ENCODE measurements around the gene CCNY. TPM values are rescaled to one million over a fixed set of nuclear protein-coding genes. Genes with fewer than 3 reads are reported as not detected.

Gene CCNY
- total RNA-seq, 2 experiments from 2014 or later, result 37.0 to 55.8 TPM

DNA sequence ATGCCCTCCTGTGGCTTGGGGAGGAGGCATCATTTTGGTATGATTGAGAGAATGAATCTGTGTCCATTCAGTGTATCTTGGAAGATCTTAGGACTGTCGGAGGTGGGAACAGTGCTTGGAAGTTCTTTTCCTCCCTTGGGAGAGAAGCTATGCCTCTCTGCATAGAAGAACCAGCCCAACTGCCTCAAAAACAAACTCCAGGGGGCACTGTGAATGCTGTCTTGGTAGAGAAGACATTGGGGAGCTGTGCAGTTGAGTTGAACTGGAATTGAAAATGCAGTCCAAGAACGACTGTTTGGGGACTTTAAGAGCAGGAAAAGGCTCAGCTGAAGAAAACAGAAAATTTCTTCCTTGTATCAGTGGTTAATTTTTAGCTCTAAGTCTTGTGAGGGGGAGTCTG is 263.9 kb downstream of the CCNY start:
- CTCF ChIA-PET (ENCODE audit: unreplicated experiment), result no interaction called here
- Histone ChIP-seq H3K9me2 (ENCODE audit: insufficient read depth, low read length) (no peaks in the 10 kb centered on the region), H3K4me1 (ENCODE audit: insufficient read depth, low read length, poor library complexity, severe bottlenecking) (no peaks in the 10 kb centered on the region), H3K27ac (ENCODE audit: low read depth, low read length, poor library complexity, severe bottlenecking) (no peak overlapping the region), H3K4me3 (ENCODE audit: low read depth, low read length, poor library complexity, severe bottlenecking) (no peak overlapping the region), H3K36me3 (ENCODE audit: insufficient read depth, low read length) (no peaks in the 10 kb centered on the region), H2AFZ (ENCODE audit: low read length) (no peak overlapping the region), H4K20me1 (ENCODE audit: insufficient read depth, low read length) (no peaks in the 10 kb centered on the region), H3K4me2 (ENCODE audit: low read length) (no peak overlapping the region), H3K79me2 (ENCODE audit: insufficient read depth, low read depth, low read length) (no peaks in the 10 kb centered on the region), H3K9me3 (ENCODE audit: low read length) (no peaks in the 10 kb centered on the region)
- BruUV-seq (replicated peaks), result no TSS peak
- intact Hi-C loops (cut with micrococcal nuclease; ENCODE audit: unreplicated experiment), result no loop called here
- TF ChIP-seq, protein P1, sequence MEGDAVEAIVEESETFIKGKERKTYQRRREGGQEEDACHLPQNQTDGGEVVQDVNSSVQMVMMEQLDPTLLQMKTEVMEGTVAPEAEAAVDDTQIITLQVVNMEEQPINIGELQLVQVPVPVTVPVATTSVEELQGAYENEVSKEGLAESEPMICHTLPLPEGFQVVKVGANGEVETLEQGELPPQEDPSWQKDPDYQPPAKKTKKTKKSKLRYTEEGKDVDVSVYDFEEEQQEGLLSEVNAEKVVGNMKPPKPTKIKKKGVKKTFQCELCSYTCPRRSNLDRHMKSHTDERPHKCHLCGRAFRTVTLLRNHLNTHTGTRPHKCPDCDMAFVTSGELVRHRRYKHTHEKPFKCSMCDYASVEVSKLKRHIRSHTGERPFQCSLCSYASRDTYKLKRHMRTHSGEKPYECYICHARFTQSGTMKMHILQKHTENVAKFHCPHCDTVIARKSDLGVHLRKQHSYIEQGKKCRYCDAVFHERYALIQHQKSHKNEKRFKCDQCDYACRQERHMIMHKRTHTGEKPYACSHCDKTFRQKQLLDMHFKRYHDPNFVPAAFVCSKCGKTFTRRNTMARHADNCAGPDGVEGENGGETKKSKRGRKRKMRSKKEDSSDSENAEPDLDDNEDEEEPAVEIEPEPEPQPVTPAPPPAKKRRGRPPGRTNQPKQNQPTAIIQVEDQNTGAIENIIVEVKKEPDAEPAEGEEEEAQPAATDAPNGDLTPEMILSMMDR (conservative IDR thresholded peaks at IDR 0.05; ENCODE audit: low read length), result peak; percentile 49
- TF ChIP-seq EZH2phosphoT487 (IDR thresholded peaks at IDR 0.05; ENCODE audit: borderline replicate concordance, low read depth, low read length), result no peak
- POLR2A ChIA-PET, result interaction anchor here (0.6 kb wide), 2 partner anchors 225 to 648 kb away, joined by 3 read pairs; no protein-coding TSS in a partner anchor
- DNase-seq (ENCODE audit: low spot score), result no peak

DNA sequence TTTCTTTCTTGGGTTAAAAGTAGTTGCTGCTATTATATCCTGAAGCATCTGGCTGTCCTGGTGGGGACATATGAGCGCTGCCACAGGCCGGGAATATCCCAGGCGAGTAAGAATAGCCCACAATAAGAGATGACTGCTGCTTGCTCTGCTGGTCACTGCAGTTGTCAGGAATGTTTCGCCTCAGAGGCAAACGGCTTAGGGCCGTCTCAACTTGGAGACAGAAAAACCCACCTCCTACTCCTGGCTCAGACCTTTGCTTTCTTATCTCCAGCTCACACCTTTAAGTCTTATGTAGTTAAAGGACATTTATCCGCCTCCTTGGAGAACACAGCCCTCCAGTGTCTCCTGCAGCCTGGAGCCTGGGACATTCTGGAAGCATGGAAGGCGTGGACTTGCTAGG is 268.9 kb downstream of the CCNY start, which contains the start of gene GJD4:
TSS of gene GJD4 (plus strand) at position 151 of the 400 bp plus-strand sequence. CDS start at position 378, 227 bp downstream.
- ChIA-PET CTCF (ENCODE audit: unreplicated experiment) (no interaction called here), POLR2A (no interaction called here)
- no peaks in the 10 kb centered on the region for H4K20me1 ChIP-seq (ENCODE audit: insufficient read depth, low read length)
- H3K36me3 ChIP-seq (ENCODE audit: insufficient read depth, low read length), result no peaks in the 10 kb centered on the region
- H3K4me2 ChIP-seq (ENCODE audit: low read length), result no peak within 1 kb of the TSS
- no peak within 1 kb of the TSS for H2AFZ ChIP-seq (ENCODE audit: low read length)
- no peaks in the 10 kb centered on the region for H3K9me3 ChIP-seq (ENCODE audit: low read length)
- no TSS peak for BruUV-seq (replicated peaks)
- no peaks in the 10 kb centered on the region for H3K4me1 ChIP-seq (ENCODE audit: insufficient read depth, low read length, poor library complexity, severe bottlenecking)
- TF ChIP-seq, protein P1 (conservative IDR thresholded peaks at IDR 0.05; ENCODE audit: low read length), result no peak
- TF ChIP-seq EZH2phosphoT487 (IDR thresholded peaks at IDR 0.05; ENCODE audit: borderline replicate concordance, low read depth, low read length), result no peak
- no peak within 1 kb of the TSS for H3K27ac ChIP-seq (ENCODE audit: low read depth, low read length, poor library complexity, severe bottlenecking)
- no peak within 1 kb of the TSS for H3K4me3 ChIP-seq (ENCODE audit: low read depth, low read length, poor library complexity, severe bottlenecking)
- H3K79me2 ChIP-seq (ENCODE audit: insufficient read depth, low read depth, low read length), result no peaks in the 10 kb centered on the region
- no peak for DNase-seq (ENCODE audit: low spot score)
- no peaks in the 10 kb centered on the region for H3K9me2 ChIP-seq (ENCODE audit: insufficient read depth, low read length)
- intact Hi-C loops (cut with micrococcal nuclease; ENCODE audit: unreplicated experiment), result no loop called here

DNA sequence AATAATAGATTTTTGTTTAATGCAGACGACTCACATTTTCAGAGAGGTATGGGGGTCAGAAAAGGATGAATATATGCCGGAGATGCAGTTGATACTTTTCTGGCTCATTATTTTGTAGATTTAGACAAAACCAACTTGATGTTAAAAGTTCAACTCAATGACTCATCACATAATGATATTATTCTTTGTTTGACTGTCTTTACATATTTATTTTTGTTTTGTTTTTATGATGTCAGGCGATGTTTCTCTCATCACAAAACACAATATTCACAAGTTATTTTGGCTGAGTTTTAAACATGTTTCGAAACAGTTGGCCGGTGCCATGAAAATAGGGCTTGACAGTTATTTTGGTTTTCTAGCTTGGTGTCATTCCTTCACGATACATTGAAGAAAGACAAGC is 270.1 kb downstream of the CCNY start:
- Histone ChIP-seq H3K4me2 (ENCODE audit: low read length) (no peak overlapping the region), H3K9me3 (ENCODE audit: low read length) (no peaks in the 10 kb centered on the region), H3K36me3 (ENCODE audit: insufficient read depth, low read length) (no peaks in the 10 kb centered on the region), H3K79me2 (ENCODE audit: insufficient read depth, low read depth, low read length) (no peaks in the 10 kb centered on the region), H3K27ac (ENCODE audit: low read depth, low read length, poor library complexity, severe bottlenecking) (no peak overlapping the region), H3K4me1 (ENCODE audit: insufficient read depth, low read length, poor library complexity, severe bottlenecking) (no peaks in the 10 kb centered on the region), H3K4me3 (ENCODE audit: low read depth, low read length, poor library complexity, severe bottlenecking) (no peak overlapping the region), H4K20me1 (ENCODE audit: insufficient read depth, low read length) (no peaks in the 10 kb centered on the region), H3K9me2 (ENCODE audit: insufficient read depth, low read length) (no peaks in the 10 kb centered on the region), H2AFZ (ENCODE audit: low read length) (no peak overlapping the region)
- intact Hi-C loops (cut with micrococcal nuclease; ENCODE audit: unreplicated experiment), result no loop called here
- CTCF ChIA-PET (ENCODE audit: unreplicated experiment), result no interaction called here
- no TSS peak for BruUV-seq (replicated peaks)
- no peak for TF ChIP-seq EZH2phosphoT487 (IDR thresholded peaks at IDR 0.05; ENCODE audit: borderline replicate concordance, low read depth, low read length)
- TF ChIP-seq, protein P1 (conservative IDR thresholded peaks at IDR 0.05; ENCODE audit: low read length), result no peak
- POLR2A ChIA-PET, result no interaction called here
- no peak for DNase-seq (ENCODE audit: low spot score)

Measured in OCI-LY7 (cell line).